ENCODE data around the gene MASTL.

- TF ChIP-seq POLR2AphosphoS5 (IDR thresholded peaks at IDR 0.05; ENCODE audit: low read depth) (no peak), CTCF (conservative IDR thresholded peaks at IDR 0.05; ENCODE audit: low read depth in 2 of 2) (no peak), EZH2phosphoT487 (IDR thresholded peaks at IDR 0.05; ENCODE audit: unreplicated experiment) (no peak), EZH2 (IDR thresholded peaks at IDR 0.05; ENCODE audit: low read depth, unreplicated experiment) (no peak), CREB1 (CRISPR knock-in tag; IDR thresholded peaks at IDR 0.05; ENCODE audit: low read depth) (no peak), REST (IDR thresholded peaks at IDR 0.05; ENCODE audit: unreplicated experiment) (no peak)
Observed at GRCh38 chr10:27152687-27153086, 2.5 kb upstream of the MASTL start.

Data from GM23338 (cell line).